HL-60/S4 treated with phorbol 12-myristate 13-acetate at 8.2 ng/mL for 4 days and 3 days (cell line): ENCODE measurements around the gene SEPTIN2.
"Not testable (repeated sequence)": the region's sequence is repeated elsewhere in the genome, so short reads cannot be mapped to it uniquely, and the experiment has no call there.

ENCODE experiments used
- in situ Hi-C: fragments of 300-500 bp; cut with MboI; formaldehyde crosslinking; loops from 2 replicates; pipeline ENCODE4 v1.15.0; 2022; ENCODE audit warnings: low sequenced_read_pairs

The SEPTIN2 gene

DNA sequence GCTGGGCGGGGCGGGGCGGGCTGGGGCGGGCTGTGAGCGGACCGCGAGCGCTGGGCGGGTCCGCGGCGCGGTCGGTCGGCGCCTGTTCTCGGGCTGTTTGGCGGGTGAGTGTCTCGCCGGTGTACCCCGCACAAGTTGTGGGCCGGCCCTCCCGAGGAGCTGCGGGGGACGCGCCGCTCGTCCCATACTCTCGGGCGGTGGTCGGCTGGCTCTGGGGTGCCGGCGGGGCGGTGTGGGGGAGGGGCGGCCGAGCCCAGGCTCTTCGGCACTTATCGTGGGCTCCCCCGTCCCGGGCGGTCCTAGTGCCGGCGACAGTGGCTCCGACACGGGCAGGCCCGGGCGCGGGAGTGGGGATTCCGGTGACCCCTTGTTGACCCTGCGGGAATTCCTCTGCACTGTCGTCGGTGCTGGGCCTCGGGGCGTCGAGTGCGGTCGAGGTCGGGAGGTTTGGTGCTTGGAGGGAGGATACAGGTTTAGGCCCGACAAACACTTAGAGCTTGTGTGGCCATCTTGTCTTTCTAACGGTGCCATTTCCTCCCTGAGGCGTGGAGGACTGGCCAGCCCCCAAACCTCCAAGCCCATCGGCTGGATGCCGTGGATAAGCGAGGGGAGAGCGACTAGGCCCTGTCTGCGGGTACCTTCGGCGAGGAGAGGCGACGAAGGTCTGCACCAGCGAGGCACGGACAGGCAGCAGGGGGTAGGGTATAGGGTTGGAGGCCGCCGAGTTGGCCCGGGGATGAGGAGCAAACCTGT is at the start of gene SEPTIN2:
TSS of gene SEPTIN2 (plus strand) at position 47 of the 753 bp plus-strand sequence. CDS start 8,308 bp downstream, outside the sequence.
- in situ Hi-C loops, result no loop called here

DNA sequence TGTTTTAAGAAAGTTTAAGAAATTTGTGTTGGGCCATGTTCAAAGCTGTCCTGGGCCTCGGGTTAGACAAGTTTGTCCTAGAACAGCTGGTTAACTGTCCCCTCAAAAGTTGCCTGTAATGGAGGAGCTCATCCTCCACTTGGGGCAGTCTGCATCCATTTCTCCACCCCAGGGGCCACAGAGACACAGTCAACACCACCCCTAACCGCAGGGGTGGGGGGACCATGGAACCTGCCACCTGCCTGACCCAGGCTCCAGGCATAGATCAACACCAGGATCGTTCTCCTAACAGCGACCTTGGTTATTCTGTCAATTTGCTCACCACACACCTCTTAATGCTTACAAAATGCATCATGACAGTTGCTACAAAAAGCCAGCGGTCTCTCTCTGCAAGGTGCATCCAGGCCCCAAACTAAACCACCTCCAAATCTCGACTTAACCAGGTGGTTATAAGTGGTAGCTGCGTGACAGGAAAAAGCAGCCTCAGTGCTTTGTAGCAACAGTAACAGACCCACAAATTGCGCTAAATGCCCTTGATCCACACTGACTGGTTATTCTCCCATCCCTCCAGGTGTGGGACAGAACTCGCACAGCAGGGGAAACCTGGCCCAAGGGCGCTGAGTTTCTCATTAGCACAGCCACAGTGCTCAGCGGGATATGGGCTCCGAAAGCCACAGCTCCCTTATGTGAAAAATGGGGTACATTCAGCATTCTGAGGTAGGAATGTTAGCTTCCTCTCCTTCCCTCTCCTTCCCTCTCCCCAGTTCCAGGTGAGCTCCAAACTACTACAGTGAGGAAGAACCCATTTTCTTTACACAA is 48.3 kb upstream of the SEPTIN2 start:
- in situ Hi-C loops, result no loop called here

DNA sequence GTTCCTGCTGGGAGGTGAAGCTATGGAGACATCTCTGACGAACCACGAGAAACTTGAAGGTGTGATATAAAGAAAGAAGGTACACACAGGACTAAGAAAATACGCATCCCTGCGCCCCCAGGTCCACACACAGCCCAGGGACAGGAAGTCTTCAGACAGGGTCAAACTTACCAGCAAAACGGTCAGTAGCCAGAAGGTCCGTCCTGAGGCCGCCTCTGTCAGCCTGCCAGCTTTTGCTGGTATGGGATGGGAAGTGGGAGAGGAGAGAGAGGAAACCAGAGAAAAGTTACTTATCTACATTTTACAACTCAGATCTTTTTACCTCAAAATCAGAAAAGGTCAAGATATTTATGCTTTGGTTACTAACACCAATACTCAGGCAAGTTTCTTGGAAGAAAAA is 47.4 kb upstream of the SEPTIN2 start:
- in situ Hi-C loops, result no loop called here

DNA sequence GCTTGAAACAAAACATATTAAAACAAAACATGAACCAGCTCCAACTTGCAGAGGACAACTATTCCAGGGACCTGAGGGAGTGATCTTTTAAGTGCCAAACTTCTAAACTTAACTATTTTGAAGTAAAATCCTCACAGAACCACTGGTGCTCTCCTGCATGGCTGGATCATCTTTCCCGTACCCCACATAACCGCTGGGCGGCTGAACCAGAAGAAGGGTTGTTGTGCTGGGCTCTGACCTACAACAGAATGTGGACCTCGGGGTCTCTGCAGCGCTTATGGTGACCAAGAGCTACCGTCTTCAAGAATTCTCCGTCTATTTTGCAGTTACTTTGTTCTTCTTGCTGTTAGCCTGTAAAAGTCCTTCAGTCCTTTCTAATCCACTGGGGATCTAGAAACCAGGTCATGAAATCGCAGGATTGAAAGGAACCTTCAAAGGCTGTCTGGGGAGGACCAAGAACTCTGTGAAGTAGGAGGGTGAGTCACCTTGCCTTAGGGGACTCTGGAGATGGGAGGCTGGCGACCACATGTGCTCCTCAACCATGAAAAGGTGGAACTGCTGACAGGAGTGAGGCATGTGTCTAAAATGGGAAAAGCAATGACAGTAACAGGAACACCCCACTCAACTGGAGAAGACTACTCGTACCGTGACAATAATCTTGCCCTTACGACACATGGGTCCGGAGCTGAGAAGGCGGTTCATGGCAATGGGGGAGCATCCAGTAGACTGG is 46.8 kb upstream of the SEPTIN2 start:
- in situ Hi-C loops, result no loop called here

DNA sequence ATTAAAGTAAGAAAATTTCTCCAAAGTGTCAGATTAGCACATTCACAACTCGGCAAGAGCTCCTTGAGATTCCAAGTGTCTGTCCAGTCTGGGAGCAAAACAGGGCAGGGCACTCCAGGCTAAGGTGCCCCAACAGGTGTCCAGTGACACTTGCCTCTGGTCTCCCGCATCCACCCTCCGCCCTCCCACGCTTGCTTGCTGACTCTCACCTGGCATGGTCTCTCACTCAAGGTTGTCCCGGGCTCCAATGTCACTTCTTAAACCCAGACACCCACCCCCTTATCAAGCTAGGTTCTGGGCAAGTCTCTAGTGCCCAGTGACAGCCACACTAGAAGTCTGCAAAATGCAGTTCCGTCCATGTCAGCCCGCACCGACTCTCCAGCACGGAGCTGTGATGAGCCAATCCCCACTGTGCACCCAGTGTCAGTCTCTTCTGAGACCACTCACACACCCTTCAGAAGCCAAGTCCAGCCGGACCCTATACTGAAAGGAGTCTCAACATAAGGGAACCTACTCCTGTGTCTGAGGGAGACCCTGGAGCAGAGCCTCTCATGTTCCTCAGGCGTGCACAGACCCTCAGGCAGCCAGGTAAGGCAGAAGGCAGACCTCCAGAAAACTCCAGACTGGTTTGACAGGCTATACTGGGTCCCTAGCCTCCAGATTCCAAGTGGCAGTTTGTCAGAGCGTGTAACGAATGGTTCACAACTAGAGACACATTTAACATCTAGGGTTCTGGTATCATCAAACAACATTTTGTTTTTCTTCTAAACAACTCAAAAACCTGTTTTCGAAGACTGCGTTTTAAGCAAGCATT is 45.8 kb upstream of the SEPTIN2 start:
- in situ Hi-C loops, result no loop called here

DNA sequence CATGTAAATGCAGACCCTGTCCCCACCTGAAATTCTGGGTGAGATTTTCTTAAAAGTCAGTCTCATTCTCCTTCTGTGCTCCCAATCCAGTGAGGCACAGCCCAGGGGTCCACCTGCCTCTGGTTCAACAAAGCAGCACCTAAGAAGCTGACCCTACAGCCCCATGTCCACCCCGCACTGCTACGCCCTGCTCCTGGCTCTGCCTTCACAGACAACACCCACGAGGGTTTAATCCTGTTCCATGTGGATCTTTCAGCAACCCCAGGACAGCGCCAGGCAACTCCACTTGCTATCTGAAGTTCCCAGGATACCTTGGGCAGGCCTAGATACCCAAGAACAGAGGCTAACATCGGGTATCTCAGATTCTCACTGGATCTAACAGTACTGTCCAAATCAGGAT is 45.2 kb upstream of the SEPTIN2 start:
- in situ Hi-C loops, result no loop called here

DNA sequence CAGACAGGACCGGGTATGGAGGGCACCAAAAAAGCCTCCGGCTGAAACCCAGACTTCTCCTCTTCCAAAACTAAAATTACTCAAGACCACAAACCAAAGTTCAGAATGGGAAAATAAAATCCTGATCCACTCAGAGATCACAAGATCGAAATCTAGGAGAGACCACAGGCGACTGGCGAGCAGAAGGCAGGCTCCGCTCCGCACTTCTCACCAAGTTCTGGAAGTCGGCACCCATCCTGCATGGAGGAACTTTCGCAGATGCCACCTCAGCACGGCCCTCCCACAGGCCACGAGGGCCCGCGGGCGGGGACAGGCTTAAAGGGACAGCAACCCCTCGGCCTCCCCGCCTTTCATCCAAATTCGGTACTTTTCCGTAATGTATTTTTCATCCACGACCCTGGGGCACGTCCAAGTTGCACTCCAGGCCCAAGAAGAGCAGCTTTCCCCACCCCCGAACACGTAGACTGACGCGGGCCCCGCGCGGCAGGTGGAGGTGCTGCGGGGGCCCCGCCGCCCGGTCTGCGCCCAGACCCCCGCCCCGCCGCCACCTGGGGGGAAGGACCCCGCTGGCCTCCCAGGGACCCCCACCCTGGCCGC is 43.9 kb upstream of the SEPTIN2 start:
- in situ Hi-C loops, result no loop called here

DNA sequence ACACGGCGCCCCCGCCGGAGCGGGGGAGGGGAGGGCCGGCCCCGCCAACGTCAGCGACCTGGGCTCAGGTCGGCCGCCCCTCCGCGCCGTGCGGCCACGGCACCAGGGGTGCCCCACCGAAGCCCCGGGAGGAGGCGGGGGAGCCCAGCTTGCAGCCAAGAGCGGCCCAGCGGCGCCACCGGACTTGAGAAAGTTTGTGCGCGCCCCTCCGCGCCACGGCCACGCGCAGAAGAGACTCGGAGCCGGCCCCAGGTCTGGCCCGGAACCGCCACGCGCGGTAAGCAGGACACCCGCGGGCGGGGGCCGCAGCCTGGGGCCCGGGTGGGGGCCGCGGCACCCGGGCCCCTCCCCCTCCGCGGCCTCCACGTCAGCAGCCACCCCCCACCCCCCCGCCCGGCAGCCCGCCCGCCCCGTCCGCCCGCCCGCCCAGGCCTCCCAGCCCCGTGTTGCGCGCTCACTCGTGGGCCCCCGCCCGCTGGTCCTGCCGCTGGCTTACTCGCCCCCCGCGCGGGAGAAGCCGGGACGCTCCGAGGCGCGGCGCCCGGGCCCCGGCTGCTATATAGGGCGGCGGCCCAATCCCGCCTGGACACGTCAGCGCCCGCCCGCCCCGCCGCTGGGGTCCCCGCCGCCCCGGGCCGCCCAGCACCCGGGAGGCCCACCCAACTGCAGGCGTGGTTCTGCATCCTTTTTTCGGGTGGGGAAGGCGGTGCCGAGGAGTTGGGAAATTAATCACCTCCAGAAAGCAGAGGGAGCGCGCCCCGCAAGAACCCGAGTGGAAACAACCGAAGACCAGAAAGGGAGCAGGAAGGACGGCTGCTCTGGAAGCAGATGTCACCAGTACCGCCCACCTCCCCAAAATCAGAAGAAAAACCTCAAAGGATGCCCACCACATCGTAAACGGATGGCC is 43.2 kb upstream of the SEPTIN2 start:
- in situ Hi-C loops, result no loop called here

DNA sequence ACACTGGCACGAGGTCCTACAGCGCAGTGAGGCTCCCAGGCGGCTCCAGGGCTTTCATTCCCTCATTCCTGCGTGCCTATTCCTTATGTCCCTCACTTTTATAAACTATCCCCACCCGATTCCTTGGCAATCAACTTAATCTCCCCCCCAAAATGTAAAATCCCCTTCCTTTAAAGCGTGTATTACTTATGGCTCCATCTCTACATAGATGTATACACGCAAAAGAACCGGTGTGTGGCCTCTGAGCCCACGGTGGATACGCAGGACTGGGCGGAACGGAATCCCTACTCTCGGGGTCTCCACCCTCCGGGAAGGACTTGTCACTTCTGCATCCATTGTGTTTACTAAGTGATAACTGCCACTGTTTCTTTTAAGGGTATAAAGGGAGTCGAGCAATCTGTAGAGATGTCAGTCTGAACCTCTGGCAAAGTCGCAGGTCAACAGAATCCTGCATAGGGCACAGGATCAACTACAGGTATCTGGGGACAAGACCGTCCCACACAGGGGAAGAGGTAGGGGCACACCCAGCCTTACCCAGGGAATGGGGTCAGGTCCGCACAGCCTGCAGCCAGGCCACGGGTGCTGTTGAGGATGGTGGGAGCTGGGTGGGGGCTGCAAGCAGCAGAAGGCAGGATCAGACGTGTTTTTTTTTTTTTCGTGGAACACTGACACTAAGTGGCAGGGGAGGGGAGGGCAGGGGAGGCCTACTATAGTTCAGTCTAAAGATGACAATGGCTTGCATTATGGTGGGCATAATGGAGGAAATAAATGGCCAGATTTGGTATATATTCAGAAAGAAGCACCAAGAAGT is 42.3 kb upstream of the SEPTIN2 start:
- in situ Hi-C loops, result no loop called here

DNA sequence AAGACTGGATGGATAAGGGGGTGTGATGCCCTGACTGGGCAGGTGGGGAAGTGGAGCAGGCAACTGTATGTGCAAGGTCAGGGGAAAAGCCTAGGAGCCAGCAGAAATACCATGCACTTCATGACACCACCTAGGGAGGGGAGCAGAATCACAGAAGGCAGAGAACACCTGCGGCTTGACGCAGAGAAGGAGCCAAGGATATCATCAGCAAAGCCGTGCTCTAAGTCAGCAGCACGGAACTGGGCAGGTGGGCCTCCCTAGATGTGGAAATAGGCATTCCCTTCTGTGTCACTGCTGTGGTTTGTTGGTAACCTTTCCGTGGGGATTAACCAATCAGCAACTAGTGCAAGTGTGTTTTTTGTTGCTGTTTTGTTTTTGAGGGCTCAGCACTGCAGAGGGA is 41.6 kb upstream of the SEPTIN2 start:
- in situ Hi-C loops, result no loop called here

DNA sequence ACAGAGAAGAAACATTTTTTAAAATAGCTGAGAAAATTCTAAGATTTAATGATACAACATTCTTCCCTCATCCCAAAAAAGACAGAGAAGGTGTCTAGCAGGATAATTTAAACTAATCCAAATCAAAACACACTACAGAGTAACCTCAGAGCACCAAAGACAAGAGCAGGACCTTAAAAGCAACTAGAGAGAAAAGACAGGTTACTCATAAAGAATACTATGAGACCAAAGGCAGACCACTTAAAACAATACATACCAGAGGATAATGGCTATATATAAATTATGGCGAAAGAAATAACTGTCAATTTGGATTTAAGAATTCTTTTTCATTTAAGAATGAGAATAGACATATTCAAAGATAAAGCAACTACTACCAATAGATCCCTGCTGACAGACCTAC is 40.2 kb upstream of the SEPTIN2 start:
- in situ Hi-C loops, result no loop called here

DNA sequence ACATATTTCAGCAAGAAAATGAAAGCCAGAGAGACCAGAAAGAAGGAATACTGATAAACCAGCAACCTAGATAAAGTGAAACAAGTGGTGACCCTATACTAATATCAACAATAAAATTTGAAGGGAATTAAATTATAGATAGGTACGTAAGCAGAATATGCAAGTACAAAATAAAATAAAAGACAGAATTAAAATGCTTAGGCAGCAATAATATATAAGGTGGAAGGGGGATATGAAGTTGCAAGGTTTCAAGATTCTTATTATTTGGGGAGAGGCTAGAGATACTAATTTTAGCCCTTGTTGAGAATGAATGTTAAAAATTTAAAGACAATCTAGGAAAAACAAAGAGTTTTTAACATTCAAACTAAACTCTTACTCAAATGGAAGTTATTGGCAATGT is 39.8 kb upstream of the SEPTIN2 start:
- in situ Hi-C loops, result no loop called here

DNA sequence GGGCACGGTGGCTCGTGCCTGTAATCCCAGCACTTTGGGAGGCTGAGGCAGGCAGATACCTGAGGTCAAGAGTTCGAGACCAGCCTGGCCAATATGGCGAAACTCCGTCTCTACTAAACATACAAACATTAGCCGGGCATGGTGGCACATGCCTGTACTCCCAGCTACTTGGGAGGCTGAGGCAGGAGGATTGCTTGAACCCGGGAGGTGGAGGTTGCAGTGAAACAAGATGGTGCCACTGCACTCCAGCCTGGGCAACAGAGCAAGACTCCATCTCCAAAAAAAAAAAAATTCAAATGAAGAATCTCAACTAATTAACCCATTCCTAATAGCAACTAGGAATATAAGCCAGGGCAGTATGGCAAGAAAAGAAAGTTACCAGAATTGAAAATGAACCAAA is 37.4 kb upstream of the SEPTIN2 start:
- in situ Hi-C loops, result not testable (repeated sequence)

DNA sequence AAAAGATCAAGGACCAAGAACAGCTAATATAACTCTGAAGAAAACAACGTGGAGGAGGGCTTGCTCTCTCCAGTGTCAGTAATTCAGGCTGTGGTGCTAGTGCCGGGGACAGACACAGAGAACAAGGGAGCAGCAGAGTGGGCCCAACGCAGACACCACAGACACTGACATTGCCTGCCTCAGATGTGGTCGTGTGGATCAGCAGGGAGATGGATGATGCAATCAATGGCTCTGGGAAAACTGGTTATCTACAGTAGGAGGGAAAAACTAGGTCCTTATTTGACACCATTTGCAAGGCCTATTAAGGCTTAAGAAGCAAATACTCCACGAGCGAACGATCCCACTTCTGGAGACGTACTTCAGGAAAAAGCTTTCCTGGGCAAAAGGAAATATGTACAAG is 36.3 kb upstream of the SEPTIN2 start:
- in situ Hi-C loops, result no loop called here

DNA sequence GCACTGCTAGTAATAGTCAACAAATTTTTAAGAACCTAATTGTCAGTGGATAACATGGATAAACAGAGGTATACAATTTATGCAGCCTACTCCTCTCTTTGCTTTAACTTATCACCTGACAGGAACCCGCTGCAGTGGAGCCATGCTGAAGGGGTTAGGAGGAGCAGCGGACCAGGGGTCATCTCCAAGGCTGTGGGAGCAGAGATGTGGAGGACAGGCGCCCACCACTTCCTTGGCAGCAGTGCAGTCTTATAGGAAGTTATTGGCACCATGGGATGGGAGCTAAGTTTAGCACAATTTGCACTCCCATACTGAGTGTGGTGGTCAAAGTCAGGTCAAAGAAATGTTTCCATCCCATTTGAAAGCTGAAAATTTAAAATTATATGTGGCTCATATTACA is 35.9 kb upstream of the SEPTIN2 start:
- in situ Hi-C loops, result no loop called here

DNA sequence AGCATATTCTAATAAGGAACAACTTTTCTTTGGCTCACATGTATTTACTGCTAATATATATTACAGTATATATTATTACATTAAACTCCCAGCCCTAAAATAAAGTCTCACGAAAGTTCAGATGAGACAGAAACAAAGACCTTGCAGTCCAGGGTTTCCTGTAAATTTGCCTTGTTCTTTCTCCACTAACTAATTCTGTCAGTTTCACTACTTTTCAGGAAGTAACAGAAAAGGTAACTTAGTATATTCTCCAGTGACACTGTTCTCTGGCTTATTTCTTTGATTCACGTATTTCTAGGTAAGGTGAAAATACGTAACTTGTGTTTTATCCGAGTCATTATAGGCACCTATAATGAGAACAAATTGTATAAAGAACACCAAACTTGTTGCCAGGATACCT is 35.4 kb upstream of the SEPTIN2 start:
- in situ Hi-C loops, result no loop called here

DNA sequence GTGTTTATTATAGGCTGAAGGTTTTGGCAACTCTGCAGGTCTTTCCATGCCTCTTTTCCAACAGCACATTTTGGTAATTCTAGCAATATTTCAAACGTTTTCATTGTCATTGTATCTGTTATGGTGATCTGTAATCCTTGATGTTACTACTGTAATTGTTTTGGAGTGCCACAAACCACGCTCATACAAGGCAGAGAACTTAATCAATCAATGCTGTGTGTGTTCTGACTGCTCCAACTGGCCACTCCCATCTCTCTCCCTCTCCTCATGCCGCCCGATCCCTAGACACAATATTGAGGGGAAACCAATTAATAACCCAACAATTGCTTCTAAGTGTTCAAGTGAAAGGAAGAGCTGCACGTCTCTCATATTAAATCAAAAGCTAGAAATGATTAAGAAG is 33.2 kb upstream of the SEPTIN2 start:
- in situ Hi-C loops, result no loop called here

DNA sequence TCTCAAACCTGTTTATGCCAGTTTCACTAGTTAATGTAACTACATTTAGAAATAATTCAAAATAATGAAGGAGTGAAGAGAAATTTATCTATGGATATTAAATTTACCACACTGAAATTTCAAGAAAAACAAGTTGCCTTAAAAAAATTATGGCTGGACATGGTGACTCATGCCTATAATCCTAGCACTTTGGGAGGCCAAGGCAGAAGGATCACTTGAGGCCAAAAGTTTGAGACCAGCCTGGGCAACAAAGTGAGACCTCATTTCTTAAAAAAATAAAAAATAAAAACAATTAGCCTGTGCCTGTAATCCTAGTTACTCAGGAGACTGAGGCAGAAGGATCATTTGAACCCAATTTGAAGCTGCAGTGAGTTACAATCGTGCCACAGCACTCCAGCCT is 30.1 kb upstream of the SEPTIN2 start:
- in situ Hi-C loops, result no loop called here
